NCI-H2107 treated with DMSO at 0.1 percent for 48 hours (cell line): ENCODE data around the gene JPH3.

Experiments
- DNase-seq: peaks from one replicate; lab custom pipeline; 2025; ENCODE audit not compliant: unreplicated experiment; lab: John Stamatoyannopoulos, UW

JPH3 gene

DNA sequence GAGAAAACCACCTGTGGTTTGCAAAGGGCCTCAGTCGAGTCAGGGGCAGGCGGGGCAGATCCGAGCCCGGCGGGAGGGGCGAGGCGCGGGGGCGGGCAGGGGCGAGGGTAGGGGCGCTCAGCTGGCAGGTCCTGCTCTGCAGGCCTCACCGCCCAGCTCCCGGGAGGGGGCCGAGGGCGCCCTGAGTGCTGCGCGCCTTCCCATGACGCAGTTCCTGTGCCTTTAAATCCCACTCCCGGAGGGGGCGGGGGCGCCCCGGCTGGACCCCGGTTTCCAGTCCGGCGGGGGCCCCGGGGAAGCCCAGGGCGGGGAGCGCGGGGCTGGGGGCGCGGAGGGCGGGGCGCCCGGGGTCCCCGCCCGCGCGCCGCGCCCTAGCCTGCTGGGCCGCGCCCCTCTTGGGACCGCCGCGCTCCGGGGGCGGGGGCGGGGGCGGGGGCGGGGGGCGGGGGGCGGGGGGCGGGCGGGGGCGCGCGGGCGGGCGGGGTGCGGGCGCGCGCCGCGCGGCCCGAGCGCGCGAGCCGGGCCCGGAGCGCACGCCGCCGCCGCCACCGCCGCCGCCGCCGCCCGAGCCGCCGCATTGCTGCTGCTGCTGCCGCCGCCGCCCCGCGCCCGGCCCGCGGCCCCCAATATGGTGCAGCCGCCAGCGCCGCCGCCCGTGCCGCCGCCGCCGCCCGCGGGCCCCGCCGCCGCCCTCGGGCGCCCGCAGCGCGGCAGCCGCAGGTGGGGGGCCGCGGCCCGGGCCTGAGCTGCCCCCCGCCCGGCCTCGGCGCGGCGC lies at the start of gene JPH3:
JPH3 (plus strand) TSS at position 508 of the 775 bp plus-strand sequence. CDS start 639 bp downstream, outside the sequence.
- DNase-seq, result no peak

DNA sequence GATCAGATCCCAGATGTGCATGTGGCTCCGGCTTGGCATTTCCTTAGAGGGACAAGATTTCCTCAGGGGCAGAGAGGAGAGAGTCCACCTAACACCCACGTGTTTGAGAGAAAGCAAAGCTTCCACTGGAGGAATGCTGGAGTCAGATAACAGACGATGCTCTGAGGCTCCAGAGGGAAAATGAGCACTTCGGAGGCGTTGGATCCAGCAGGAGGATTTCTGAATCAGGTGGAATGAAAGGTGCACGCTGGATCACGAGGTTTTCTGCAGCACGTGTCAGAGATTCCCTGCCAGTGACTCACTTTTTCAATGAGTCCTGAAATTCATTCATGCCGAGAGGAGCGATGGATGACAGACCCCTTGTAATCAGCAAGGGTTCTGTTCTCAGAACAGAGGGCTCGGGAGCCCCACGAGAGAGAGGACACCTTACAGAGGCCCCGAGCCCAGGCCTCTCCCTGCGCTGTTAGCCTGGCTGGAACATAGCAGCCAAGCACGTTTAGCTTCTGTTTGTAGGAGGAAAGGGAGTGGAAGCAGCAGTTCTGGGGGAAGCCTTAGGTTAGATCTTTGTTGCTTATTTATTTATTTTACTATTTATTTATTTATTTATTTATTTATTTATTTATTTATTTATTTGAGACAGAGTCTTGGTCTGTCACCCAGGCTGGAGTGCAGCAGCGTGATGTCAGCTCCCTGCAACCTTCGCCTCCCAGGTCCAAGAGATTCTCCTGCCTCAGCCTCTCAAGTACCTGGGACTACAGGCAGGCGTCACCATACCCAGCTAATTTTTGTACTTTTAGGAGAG lies 49.3 kb upstream of the JPH3 start:
- no peak for DNase-seq

DNA sequence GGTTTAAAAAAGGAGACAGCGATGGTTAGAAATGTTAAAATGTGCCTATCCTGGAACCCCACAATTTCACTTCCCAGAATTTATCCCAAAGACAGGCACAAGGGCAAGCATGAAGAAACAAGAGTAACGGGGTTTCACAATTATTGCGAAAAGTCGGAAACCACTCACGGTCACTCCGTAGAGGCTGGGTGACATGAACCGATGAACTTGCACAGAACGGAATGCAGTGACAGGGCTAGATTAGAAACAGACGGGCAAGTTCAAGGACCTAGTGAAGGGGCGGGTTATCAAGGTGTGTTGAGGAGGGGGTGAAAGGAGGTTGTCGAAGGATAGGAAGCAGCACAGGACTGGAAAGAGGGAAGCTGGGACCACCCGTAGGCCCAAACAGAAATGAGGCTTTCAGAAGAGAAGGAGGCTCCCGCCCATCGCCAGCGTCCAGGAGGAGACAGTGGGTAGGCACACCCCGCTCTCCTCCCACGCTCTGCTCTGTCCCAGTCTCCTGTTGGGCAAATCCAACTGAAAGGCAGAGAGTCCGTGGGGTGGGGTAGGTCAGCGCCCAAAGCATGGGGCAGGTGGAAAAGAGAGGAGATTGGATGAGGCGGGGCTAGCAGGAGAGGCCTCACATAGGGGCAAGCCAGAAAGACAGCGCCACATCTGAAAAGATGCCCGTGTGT lies 47.4 kb upstream of the JPH3 start:
- DNase-seq, result no peak

DNA sequence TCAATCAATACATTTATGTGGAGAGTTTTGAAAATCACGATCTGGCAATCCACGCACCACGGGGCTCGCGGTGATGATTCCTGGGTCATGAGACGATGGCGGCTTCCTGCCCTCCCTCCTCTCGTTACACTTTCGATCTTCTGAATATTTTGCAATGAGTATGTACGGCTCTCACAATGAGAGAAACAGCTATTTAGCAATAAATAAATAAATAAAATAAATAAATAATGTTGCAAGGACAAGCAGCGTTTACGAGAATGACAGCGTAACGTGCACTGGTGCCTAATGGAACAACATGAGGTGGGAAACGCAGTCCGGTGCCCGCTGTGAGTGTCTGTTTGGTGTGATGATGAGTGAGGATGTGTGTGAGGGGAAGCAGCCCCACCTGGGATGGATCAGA lies 46.7 kb upstream of the JPH3 start:
- DNase-seq, result no peak

DNA sequence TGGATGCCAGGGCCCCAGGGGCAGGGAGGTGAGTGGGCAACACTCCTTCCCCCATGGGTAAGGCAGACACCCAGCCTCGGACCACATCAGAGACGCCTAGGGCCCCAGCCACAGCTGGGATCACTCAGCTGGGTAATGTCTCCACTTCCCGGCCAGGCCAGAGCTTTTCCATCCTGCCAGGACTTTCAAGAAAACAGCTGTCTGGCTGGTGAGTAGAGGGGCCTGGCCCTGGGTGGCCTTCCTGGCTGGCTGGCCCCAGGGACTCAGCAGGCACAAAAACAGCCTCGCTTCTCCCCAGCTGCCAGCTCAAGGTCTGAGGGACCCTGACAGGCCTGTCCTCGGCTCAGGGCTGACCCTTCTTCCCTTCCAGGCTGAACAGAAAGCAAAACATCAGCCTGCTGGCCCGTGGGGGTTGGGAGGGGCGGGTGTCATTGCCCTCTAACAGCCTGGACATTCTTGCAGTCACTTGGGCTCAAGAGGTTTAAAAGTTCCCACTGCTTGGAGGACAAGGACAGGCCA lies 45.3 kb upstream of the JPH3 start:
- no peak for DNase-seq

DNA sequence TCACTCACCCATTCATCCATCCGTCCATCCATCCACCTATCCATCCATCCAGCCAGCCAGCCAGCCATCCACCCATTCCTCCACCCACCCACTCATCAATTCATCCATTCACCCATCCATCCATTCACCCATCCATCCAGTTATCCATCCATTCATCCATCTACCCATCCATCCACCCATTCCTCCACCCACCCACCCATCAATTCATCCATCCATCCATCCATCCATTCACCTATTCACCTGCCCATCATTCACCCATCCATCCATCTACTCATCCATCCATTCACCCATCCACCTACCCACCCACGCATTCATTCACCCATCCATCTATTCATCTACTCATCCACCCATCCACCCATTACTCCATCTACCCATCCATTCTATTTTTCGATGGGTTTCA lies 43.6 kb upstream of the JPH3 start:
- DNase-seq, result no peak

DNA sequence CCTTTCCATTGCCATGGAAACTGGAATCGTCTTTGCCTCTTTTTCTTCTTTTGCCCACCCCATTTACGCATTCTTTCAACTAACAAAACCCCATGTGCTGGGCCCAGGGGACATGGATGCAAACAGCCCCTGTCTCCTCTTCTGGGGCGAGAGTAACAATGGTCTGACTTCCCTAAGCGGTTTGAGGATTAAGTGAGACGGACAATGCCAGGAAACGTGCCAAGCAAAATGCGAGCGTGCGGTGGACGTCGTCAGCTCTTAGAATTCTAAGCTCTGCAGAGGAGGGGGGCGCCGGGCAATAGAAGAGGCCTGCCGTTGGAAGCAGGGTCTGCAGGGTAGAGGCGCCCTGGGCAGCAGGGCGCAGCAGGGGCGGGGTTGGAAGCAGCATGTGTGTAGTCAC lies 42.4 kb upstream of the JPH3 start:
- no peak for DNase-seq

DNA sequence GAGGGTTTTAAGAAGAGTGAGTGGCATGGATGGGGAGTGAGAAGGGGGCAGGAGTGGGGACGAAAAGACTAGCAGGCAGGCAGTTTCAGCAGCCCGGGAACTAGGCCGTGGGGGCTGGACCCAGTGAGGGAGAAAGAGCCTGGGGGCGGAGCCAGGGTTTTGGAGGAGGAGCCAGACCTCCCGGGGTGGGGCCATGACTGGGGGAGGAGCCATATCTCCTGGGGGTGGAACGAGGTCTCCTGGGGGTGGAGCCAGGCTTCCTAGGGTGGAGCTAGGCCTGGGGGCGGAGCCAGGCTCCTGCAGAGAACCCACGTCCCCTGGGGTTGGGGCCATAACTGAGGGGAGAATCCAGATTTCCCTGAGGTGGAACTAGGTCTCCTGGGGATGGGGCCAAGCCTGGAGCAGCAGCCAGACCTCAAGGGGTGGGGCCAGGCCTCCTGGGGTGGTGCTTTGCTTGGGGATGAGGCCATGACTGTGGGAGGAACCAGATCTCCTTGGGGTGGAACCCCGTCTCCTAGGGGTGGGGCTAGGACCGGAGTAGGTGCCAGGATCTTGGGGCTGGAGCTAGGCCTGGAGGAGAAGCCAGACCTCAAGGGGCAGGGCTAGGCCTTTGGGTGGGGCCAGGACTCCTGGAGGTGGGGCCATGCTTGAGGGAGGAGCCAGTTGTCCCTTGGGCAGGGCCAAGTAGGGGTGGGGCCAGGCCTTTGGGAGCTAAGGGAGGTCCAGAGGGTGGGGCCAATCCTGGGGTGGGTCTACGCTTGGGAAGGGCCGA lies 41.7 kb upstream of the JPH3 start:
- no peak for DNase-seq

DNA sequence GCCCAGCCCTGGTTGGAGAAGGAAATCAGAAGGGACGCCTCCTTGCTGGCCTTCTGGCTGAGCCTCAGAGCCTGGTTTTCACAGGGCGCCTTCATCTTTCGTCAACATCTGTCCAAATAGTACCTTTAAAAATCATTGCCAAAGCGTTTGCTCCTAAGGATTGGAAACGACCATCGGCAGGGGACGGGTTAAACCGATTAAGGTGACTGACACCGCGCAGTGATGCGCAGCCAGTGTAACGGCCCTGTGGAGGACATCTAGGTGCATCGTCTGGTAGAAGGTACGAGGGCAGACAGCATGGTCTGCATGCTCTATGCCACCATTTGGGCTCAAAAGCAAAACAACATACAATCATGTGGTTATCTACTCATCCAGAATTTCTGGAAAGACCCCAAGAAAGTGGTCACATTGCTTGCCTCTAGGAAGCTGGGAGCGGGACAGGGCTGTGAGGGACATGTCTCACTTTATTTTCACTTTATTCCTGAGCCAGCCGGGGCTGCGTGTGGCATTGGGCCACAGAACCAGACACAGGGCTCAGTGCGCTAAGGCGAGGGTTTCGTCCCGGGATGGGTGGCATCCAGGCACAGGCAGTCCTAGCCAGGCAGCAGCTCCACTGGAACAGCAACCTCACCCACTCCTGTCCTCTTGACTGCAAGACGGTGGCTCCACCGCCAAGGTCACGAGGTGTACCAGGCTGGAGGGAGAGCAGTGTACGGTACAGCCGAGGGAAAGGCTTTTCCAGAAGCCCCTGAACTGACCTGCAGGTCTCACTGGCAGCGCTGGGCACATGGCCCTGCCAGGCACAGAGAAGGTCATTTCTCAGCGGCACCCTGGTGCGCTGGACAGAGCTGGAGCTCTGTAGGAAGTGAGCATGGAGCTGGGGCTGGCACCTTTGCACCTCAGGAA lies 40.9 kb upstream of the JPH3 start:
- DNase-seq, result no peak

DNA sequence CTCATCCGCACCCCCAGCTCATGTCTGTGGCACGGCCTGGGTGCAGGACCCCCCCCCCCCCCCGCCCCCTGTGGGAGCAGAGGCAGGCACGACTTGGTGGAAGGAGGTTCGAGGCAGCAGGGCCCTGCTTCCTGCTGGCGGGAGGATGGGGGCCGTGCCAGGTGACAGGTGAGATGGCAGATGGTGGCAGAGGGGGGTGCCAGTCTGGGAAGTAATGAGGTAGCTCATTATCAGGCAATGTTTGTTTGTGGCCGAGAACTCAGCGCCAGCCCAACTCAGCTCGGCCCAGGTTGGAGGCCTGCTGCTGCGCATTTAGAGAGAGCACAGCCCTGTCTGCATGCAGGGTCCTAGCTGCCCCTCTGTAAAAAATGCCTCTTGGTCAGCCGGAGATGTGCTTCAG lies 40.1 kb upstream of the JPH3 start:
- peak; percentile 62 for DNase-seq

DNA sequence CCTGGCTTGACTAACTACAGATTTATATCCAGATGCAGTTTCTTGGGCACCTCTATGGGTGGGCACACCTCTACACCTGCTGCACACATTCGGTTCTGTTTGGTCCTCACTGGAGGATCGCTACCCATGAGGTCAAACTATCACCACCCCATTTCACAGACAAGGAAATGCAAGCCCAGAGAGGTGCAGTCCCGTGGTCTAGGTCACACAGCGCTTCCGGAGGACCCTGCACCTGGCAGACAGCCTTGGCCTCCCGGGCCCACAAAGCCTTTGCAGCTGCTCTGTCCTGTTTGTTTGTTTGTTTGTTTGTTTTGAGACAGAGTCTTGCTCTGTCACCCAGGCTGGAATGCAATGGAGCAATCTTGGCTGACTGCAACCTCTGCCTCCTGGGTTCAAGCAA lies 39.3 kb upstream of the JPH3 start:
- no peak for DNase-seq

DNA sequence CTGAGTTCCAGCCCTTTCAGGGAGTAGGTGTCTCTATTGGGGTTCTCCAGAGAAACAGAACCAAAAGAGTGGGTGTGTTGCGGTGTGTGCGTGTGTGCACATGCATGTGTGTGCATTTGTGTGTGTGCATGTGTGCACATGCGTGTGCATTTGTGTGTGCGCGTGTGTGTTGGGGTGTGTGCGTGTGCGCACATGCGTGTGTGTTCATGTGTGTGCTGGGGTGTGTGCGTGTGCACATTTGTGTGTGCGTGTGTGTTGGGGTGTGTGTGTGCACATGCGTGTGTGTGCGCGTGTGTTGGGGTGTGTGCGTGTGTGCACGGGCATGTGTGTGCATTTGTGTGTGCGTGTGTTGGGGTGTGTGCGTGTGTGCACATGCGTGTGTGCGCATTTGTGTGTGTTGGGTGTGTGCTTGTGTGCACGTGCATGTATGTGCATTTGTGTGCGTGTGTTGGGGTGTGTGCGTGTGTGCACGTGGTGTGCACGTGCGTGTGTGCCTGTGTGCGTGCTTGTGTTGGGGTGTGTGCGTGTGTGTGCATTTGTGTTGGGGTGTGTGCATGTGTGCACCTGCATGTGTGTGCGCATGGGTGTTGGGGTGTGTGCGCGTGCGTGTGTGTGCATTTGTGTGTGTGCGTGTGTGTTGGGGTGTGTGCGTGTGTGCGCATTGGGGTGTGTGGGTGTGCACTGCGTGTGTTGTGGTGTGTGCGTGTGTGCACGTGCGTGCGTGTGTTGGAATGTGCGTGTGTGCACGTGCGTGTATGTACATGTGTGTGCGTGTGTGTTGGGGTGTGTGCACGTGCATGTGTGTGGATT lies 38.4 kb upstream of the JPH3 start:
- no peak for DNase-seq

DNA sequence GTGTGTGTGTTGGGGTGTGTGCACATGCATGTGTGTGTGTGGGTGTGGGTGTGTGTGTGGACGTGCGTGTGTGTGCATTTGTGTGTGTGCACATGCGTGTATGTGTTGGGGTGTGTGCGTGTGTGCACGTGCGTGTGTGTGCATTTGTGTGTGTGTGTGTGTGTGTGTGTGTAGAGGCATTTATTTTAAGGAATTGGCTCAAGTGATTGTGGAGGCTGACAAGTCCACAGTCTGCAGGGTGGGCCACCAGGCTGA lies 37.9 kb upstream of the JPH3 start:
- no peak for DNase-seq

DNA sequence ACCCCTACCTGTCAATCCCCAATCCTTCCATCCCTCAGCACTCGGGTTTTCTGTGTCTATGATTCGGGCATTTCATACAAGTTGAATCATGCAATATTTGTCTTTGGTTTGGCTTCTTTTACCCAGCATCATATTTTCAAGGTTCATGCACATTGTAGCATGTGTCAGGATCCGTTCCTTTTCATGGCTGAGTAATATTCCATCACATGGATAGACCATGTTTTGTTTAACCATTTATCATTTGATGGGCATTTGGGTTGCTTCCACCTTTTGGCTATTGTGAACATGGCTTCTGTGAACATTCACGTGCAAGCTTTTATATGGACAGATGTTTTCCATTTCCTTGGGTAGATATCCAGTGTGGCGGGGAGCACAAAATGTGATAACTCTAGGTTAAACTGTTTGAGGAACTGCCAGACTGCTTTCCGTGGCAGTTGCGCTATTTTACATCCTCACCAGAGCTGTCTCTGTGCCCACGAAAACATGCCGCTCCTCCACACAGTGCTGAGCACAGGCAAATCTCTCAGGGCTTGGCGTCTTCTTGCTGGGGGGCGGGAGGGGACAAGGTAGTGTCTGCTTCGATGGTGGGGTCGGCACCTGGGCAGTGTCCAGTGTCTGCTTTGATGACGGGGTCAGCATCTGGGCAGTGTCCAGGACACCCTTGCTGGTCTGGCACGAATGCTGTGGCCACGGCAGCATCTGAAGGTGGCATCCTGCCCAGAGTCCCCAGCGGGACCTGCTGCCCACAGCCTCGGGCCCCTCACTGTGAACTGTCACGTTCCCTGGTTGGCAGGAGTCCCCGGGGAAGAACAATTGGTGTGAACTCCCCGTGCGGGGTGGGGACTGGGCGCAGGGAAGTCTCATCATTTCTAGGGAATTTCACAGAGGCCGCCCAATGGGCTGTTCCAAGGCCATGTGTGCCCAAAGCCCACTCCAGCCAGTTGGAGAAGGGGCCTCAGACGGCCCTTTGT lies 32.4 kb upstream of the JPH3 start:
- DNase-seq, result no peak

DNA sequence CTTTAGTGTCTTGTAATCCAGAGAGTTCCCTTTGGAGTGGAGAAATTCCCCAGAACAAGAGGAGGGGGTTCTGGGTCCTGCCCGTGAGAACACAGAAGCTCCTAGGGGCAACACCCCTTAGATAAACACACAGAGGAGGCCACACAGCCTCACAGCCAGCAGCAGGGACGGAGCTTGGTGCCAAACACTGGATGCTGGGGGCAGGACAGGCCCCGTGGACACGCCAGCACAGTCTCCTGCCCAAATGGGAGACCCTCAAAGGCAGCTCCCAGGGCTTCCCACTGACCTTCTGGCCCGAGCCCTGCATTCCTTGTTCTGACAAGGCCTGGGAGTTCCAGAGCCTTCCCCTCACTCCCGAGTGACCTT lies 31.8 kb upstream of the JPH3 start:
- DNase-seq, result no peak

DNA sequence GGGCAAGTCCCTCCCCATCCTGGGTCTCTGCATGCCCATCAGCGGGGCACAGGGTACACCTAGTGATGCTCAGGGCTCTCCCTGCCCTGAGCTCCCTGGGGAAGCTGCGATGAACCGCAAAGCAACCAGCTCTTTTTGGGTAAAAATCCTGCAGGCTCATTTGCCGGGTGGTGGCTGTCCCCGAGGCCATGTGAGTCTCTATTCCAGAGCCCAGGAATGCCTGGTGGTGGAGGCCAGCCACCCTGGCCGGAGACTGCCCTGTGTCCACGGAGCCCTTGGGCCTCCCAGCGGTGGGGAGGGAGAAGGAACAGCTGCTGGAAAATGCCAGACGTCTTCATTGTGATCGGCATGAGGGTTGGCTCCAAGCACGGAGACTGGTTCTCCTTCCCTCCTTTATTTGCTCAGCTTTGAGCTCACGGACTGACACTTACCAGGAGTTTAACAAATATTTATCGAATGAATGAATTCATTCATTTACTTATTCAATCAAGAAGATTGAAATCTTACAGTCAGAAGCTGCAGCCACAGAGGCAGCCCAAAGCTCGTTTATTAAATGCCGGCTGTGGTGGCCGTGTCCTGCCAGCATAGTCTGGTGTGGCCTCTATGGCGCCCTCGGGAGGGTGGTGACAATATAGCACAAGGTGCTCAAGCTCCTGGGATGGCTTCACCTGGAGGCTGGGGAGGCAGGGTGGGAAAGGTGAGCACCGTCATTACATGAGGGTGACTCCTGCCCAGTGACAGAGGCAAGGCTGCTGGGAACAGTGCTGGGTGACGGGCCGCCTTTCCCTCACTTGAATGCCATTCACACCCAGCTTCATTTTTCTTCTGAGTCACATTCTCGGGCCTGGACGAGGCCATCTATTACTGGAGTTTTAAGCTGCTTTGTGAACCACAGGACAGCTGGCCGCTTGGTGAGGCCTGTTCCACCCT lies 31.1 kb upstream of the JPH3 start:
- DNase-seq, result no peak

DNA sequence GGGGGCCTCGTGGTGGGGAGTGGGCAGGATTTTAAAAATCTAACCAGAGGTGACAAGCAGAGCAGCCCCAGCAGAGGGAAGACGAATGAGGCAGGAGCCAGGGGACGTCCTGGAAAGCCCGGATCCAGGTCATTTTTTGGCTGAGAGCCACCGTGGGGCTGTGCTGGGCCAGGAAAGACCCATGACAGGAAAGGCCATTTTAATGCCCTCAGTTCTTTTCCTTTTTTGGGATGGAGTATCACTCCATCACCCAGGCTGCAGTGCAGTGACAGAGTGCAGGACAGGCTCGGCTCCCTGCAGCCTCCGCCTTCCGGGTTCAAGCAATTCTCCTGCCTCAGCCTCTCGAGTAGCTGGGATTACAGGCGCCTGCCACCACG lies 30.5 kb upstream of the JPH3 start:
- DNase-seq, result no peak
